GM21390 (cell line): ENCODE results near the gene SUOX.
"Not testable (repeated sequence)": the region's sequence is repeated elsewhere in the genome, so short reads cannot be mapped to it uniquely, and the experiment has no call there.

ENCODE experiments used
- ATAC-seq: cut with Tn5 transposase; IDR thresholded peaks from one replicate; pipeline ENCODE4 v1.9.1; 2021; ENCODE audit not compliant: unreplicated experiment

Gene SUOX

DNA sequence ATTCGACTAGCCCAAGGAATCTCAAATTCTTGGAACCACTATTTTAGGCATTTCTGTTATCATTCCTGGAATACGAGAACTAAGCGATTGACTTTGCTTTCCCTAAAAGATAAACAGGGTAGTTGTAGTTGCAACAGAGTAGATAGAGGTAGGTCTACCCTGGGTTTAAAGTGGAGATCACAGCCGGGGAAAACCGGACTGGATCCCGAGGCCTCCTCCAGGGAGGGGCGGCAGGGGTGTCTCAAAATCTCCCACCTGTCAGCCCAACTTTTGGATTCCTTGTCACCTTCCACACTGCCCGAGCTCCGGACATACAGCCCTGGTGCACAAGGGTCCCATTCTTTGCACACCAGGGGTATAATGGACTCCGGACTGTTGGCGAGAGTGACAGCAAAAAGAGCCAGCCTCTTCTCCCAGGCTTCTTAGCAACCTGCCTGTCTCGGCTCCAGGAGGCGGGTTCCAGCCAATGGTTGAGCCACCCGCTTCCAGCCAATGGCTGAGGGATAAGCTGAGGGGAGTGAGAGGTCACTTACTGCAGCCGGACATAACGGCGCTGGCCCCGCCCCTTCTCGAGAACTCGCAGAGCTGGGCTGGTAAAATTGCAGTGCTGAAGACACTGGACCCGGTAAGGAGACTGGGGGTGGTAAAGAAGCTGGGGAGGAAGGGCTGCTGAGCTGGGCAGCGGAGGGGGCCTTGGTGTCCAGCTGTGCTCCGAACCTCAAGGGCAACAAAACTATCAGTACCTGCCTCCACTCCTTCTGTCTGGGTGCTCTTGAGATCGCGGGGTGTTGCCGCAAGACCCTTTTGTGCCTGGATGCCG lies at the start of gene SUOX:
Gene SUOX, plus strand, starts transcription at position 562 of the 820 bp plus-strand sequence. CDS start 4,946 bp downstream, outside the sequence.
- peak; percentile 99 for ATAC-seq

DNA sequence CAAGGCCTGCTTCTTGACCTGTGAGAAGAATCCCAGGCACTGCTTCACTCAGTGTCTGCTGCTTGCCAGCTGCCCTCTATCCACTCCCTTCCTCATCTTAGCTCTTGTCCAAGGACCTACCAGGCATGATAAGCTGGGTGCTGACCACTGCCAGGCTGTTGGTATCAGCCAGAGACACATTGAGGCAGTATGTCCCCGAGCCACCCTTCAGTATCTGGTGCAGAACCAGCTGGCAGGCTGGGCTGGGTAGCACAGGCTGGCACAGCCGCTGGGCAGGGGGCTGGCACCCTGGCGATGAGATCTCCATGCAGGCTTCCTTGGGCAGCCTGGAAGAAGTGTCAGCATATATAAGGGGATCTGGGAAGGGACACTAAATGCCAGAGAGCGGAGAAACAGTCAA lies 41.7 kb upstream of the SUOX start:
- no peak for ATAC-seq

DNA sequence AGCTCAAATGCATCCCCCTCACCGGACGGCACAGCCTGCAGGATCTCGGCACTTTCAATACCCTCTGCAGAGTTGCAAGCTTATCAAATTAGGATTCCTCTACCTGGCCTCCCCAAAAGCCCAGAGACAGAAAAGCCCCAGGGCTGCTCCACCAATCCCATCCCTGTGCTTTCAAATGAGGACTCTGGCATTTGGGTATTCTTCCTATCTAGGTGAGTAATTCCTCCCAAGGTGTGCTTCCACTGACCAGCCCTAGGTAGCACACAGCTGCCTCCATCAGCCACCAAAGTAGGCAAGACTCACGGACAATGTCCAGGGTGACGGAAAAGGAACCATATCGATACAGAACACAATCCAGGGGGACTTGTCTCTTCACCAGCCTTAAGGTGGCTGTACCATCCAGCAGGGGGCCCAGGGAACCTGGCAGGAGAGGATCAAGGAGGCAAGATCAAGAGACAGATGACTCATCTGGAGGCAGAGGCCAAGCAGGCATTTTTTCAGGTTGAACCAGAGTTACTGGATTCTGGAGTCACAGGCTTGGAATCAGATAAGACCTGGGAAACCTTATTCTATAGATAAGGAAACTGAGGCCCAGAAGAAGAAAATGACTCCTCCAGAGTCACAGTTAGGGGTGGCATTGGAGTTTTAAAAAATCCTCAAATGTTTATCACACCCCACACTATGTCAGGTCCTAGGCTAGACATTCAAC lies 41.1 kb upstream of the SUOX start:
- ATAC-seq: no peak

DNA sequence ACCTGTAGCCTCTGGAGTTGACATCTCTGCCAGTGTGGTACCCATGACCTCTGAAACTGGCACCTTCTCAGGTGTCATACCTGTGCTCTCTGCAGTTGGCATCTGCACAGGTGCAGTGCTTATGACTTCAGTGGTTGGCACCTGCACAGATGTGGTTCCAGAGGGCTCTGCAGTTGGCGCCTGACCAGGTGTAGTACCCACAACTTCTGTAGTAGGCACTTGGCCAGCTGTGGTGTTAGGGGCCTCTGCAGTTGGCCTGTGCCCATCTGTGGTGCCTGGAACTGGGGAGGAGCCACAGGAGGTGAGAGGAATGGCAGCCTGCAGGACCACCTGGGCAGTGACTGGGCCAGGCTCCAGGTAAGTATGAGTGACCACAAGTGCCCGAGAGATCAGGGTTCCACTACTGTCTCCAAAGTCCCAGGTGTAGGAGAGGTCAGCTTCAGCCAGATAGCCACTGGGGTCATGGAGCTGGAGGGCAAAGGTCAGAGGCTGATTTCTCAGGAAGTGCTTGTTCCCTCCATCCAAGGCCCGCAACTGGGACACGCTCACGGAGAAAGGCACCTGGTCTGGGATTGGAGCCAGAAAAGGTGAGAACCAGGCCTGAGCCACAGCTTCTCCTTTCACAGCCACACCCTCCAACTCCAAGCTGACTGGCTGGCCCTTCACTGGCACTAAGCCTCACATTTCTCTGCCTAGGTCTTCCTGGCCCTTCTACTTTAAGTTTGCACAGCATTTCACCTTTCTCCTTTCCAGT lies 39.8 kb upstream of the SUOX start:
- no peak for ATAC-seq

DNA sequence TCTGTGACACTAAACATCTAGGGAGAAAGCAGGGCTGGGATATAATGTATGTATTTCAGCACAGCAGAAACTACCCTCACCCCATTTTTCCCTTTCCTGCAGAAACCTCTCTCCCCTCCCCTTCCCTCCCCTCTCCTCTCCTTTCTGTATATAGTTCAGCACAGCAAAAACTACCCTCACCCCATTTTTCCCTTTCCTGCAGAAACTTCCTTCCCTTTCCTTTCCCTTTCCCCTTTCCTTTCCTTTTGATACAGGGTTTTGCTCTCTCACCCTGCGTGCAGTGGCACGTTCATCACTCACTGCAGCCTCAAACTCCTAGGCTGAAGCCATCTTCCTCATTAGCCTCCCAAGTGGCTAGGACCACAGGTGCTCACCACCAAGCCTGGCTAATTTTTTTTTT lies 33.3 kb upstream of the SUOX start:
- ATAC-seq: no peak

DNA sequence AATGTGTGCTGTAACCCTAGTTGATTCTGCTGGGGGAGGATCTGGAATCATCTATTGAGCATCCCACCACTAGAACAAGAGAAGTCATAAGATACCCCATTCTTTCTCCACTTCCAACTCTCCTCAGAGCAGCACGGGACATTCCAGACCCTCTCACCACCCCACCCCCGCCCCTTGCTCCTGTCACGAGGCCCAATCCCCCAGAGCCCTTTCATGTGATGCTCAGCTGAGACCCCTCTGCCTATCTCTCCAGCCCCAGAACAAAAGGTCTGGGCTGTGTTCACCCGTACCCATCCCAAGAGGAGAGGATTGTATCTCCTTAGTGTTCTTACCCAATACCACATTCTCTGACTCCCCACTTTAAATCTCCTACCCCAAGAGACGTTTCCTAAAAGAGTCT lies 31.8 kb upstream of the SUOX start:
- ATAC-seq: no peak

DNA sequence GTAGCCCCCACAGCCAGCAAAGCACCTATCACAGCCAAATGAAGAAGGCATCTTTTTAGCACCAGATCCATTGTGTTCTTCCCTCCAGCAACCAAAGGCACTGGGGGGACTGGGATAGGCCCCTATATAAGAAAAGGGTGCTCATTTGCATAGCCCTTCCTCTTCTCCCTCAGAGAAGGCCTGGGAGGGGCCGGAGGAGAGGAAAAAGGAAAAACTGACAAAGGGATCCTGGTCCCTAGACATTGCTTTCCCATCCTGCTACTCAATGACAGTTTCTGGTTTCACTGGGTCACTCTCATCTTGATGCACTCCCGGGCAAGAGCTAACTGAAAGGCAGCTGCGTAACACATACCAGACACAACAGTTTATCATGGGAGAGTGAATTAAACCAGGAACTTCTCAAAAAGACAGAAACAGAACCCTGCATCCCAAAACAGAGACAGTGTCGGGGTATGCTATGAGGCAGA lies 31.1 kb upstream of the SUOX start, which contains the start of gene PMEL:
Gene PMEL, minus strand, starts transcription at position 102 of the 467 bp plus-strand sequence. Its CDS starts 31 bp downstream, at position 71.
- peak; percentile 19 for ATAC-seq

DNA sequence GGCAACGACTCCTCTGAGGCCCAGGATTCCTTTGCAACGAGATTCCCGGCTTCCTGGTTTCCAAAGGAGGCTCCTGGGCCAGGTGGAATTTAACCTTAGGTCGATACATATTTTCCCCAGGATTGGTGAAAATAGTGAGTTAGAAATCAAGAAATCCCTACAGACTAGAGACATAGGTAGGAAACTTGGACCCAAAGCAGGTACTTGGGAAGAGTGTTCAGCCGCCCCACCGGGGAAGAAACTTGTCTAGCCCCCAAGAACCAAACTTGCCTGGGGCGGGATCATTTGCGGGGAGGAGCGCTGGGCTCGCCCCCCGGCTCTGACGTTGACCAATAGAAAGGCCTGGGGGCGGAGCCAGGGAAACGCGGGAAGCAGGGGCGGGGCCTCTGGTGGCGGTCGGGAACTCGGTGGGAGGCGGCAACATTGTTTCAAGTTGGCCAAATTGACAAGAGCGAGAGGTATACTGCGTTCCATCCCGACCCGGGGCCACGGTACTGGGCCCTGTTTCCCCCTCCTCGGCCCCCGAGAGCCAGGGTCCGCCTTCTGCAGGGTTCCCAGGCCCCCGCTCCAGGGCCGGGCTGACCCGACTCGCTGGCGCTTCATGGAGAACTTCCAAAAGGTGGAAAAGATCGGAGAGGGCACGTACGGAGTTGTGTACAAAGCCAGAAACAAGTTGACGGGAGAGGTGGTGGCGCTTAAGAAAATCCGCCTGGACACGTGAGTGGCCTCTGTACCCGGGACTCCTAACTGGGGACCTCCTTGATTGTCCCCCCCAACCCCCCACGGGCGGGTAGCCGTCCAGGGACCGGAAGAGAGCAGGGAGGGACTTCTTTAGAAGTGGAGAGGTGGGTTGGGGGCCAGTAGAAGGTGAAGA lies 30.4 kb upstream of the SUOX start, which contains the start of gene CDK2:
Gene CDK2, plus strand, starts transcription at position 423 of the 874 bp plus-strand sequence. Its CDS starts 179 bp downstream, at position 602.
- peak; percentile 91 for ATAC-seq

DNA sequence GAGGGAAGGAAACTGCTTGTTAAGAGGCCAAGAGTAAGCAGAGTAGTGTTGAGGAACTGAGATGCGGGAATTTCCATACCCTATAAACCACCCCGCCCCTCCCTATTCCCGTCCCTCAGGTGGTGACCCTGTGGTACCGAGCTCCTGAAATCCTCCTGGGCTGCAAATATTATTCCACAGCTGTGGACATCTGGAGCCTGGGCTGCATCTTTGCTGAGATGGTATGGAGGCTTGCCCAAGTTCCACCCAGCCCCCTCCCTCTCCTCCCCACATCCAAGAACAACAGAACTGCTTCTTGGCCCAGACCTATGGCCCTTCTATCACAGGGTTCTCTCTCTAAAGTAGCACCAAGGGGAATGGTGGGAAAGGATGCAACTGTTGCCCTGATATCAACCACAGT lies 27.7 kb upstream of the SUOX start:
- ATAC-seq: no peak

DNA sequence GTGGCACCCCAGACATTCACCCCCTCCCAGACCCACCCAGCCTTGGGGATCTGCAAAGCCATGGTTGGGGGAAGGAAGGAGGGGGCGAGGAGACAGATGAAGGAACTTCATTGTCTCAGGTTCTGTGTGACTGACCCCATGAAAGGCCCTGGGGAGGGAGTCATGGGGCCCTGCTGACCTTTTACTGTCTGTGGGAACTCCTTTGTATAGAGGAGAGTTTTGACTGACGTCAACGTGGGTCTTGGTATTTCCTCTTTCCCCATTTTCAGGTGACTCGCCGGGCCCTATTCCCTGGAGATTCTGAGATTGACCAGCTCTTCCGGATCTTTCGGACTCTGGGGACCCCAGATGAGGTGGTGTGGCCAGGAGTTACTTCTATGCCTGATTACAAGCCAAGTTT lies 26.3 kb upstream of the SUOX start:
- no peak for ATAC-seq

DNA sequence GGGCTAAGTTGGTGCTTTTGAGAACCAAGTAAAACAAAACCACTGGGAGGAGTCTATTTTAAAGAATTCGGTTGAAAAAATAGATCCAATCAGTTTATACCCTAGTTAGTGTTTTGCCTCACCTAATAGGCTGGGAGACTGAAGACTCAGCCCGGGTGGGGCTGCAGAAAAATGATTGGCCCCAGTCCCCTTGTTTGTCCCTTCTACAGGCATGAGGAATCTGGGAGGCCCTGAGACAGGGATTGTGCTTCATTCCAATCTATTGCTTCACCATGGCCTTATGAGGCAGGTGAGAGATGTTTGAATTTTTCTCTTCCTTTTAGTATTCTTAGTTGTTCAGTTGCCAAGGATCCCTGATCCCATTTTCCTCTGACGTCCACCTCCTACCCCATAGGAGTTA lies 25.0 kb upstream of the SUOX start:
- ATAC-seq: no peak

DNA sequence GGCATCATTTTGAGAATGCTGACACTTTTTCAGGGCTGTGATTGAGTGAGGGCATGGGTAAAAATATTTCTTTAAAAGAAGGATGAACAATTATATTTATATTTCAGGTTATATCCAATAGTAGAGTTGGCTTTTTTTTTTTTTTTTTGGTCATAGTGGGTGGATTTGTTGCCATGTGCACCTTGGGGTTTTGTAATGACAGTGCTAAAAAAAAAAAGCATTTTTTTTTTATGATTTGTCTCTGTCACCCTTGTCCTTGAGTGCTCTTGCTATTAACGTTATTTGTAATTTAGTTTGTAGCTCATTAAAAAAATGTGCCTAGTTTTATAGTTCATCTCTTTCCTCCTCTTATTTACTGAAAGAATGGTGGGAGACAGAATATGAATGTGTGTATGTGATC lies 24.6 kb upstream of the SUOX start:
- no peak for ATAC-seq

DNA sequence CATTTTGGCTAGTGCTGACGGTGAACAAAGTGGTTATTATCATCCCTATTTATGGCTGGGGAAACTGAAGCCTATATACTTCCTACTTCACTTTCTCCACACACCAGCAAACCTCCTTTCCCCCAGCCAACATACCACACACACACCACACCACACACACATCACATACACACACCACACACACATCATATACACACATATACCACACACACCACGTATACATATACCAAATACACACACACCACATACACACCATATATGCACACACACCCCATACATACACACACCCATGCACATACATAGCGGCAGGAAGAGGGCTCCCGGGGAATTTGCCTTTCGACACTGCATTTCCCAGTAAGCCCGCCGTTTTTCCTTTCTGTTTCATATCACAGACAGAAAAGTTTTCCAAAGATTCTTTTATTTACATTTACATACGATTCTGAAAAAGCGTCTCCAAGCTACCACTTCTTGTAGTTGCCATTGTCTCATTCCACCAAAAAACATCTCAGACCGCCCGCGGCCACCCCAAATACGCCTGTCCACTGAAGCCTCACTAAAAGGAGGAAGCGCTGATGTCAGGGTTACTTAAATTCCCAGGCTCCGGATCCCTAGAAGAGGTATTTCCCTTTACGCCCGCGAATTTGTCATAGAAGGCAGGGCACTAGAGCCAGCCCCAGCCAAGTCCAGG lies 24.0 kb upstream of the SUOX start:
- no peak for ATAC-seq

DNA sequence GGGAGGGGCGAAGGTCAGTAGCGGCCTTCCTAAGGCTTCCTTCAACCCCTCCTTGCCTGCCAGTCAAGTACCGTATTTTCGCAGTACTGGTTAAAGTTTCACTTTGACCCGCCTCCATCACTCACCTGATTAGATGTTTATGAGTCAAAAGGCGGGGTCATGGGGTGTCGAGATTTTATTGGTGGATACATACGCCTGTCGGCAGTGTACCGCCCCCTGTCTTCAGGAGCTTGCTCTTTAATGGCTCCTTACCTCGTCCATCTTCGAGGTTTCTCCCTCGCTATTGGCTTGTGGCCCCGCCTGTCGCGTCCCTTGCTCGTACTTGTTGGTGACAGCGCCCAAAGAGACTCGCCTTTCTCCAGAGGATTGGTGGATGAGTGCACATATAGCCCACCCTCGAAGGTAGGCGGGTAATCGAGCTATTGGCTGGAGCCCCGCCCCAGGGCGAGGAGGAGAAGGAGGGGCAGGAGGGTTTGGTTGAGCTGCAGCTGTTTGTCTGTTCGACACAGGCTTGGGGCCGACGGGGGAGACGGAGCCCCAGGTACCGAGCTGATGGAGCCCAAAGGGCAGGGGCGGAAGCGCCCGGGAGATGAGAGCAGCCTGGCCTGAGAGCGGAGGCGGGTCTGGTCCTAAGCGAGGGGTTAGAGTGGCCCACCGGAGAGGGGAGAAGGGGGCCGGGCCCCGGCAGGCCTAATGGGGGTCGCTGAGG lies 23.3 kb upstream of the SUOX start, which contains the start of gene RAB5B:
Gene RAB5B, plus strand, starts transcription at position 480 of the 709 bp plus-strand sequence. CDS start 12,883 bp downstream, outside the sequence.
- peak; percentile 92 for ATAC-seq

DNA sequence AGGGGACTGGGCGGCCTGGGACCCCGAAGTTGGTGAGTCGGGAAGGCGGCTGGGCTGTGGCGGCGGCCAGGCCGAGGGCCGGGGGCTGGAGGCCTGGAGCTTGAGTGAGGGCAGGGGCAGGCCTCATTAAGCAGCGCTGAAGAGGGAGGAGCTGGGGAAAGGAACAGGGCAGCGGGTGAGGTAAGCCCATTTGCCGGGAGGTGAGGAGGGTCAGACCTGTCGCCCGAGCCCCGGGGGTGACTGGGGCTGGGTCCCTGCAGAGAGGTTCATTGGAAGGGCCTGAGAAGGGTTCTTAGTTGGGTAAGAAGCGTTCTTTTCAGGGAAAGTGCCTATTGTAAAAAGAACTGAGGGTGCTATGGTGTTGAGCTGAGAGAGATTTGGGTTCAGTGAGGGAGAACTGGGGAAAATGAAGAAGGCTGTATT lies 22.8 kb upstream of the SUOX start:
- peak; percentile 13 for ATAC-seq

DNA sequence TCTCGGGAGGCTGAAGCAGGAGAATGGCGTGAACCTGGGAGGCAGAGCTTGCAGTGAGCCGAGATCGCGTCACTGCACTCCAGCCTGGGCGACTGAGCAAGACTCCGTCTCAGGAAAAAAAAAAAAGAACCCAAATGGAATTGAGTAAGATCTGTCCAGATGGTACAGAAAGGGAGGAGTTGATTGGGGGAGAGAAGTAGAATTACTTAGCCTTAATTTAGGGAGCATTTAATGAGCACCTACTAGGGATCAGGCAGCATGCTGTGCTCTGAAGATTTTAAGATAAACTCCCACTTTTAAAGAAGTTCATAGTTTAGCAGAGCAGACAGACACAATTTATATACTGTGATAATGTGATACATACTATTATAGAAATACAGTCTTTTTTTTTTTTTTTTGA lies 18.7 kb upstream of the SUOX start:
- no peak for ATAC-seq

DNA sequence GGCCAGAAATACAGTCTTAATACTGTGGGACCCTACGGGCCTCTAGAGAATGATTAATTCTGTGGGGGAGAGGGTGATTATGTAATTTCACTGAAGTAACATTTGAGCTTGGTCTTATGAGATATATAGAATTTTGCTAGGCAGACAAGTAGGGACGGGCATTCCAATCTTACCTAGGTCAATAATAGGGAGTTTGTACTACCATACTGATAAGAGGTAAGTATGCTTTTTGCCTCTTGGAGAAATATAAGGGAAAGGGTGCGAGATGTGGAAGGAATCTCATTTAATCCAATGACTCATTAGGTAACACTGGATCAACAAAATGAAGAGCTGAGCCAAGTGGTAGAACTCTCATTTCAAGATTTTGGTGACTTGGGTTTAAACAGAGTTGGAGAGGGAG lies 18.0 kb upstream of the SUOX start:
- no peak for ATAC-seq

DNA sequence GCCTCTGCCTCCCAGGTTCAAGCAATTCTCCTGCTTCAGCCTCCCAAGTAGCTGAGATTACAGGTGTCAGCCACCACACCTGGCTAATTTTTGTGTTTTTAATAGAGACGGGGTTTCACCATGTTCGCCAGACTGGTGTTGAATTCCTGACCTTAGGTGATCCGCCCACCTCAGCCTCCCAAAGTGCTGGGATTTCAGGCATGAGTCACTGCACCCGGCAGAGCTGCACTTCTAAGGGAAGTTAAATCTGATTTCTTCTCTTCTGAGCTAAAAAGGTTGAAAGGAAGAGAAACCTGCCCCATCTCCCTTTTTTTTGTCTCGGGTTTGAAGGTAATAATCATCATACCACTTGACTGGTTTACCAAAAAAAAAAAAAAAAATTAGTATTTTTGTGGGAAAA lies 15.2 kb upstream of the SUOX start:
- not testable (repeated sequence) for ATAC-seq
